SK-N-SH (cell line): ENCODE results near the gene HAO2. TPM values are rescaled to one million over a fixed set of nuclear protein-coding genes. Genes with fewer than 3 reads are reported as not detected.

Experiments
- CTCF ChIA-PET: fragments of 300-600, 350-600 bp; formaldehyde crosslinking; extraction: SDS; loops from one replicate; lab custom pipeline; 2021; lab: Yijun Ruan, JAX
- POLR2A ChIA-PET: fragments of 350-600 bp; sonication (Branson Sonifier 250); formaldehyde crosslinking; extraction: SDS; loops from one replicate; lab custom pipeline; 2020; ENCODE audit warnings: antibody characterized with exemption, inconsistent platforms; lab: Yijun Ruan, JAX
- DNase-seq: peaks from one replicate; pipeline ENCODE4 v3.0.0; 2012
- H2AFZ ChIP-seq: fragments of 200-600 bp; sonication (generic); 2 replicates; pipeline ENCODE4 v1.8.1; 2016; ENCODE audit warnings: antibody characterized with exemption, mild to moderate bottlenecking, low read depth
- H3F3A ChIP-seq: fragments of 200-600 bp; sonication (generic); replicated peaks from 2 replicates; pipeline ENCODE3; 2016; ENCODE audit warnings: antibody characterized with exemption, mild to moderate bottlenecking; ENCODE audit not compliant: insufficient read depth
- H3K27ac ChIP-seq, 2 experiments: fragments of 200-500 bp in 1 of 2; fragments of 200-600 bp in 1 of 2; sonication (Bioruptor generic) in 1 of 2; sonication (generic), shearing (Covaris generic) in 1 of 2; 2 replicates each; pipeline versions ENCODE4 v1.5.1 to v1.6.1; 2014 to 2016; ENCODE audit warnings: low read depth in 2 of 2, inconsistent platforms in 1 of 2, low read length in 1 of 2, mild to moderate bottlenecking in 1 of 2, mixed read lengths in 1 of 2
- H3K27me3 ChIP-seq: fragments of 200-600 bp; sonication (generic), shearing (Covaris generic); 2 replicates; pipeline ENCODE4 v1.6.1; 2016; ENCODE audit warnings: mixed run types; ENCODE audit not compliant: insufficient read depth
- H3K36me3 ChIP-seq, 2 experiments: fragments of 200-500 bp in 1 of 2; fragments of 200-600 bp in 1 of 2; sonication (Bioruptor generic) in 1 of 2; sonication (generic) in 1 of 2; replicated peaks in 1 of 2; 2 replicates each; pipeline versions ENCODE3 to v1.5.1; 2014 to 2016; ENCODE audit warnings: low read length in 1 of 2, mild to moderate bottlenecking in 1 of 2; ENCODE audit not compliant: insufficient read depth in 2 of 2, control insufficient read depth in 1 of 2
- H3K4me1 ChIP-seq, 2 experiments: fragments of 200-500 bp in 1 of 2; fragments of 200-600 bp in 1 of 2; sonication (Bioruptor generic) in 1 of 2; sonication (generic), shearing (Covaris generic) in 1 of 2; 2 replicates each; pipeline versions ENCODE4 v1.5.1 to v1.6.1; 2014 to 2016; ENCODE audit warnings: low read depth in 1 of 2, low read length in 1 of 2, mixed run types in 1 of 2; ENCODE audit not compliant: insufficient read depth in 2 of 2, control insufficient read depth in 1 of 2
- H3K4me2 ChIP-seq: fragments of 200-600 bp; sonication (generic), shearing (Covaris generic); 2 replicates; pipeline ENCODE4 v1.6.1; 2017; ENCODE audit warnings: mixed run types
- H3K4me3 ChIP-seq, 2 experiments: fragments of 200-500 bp in 1 of 2; fragments of 200-600 bp in 1 of 2; sonication (Bioruptor generic) in 1 of 2; sonication (generic), shearing (Covaris generic) in 1 of 2; 2 replicates each; pipeline versions ENCODE4 v1.5.1 to v1.8.1; 2014 to 2016; ENCODE audit warnings: low read depth in 2 of 2, inconsistent platforms in 1 of 2, low read length in 1 of 2, mild to moderate bottlenecking in 1 of 2, mixed read lengths in 1 of 2, moderate library complexity in 1 of 2
- H3K79me2 ChIP-seq: fragments of 200-600 bp; sonication (generic); 2 replicates; pipeline ENCODE4 v1.8.1; 2017; ENCODE audit warnings: mild to moderate bottlenecking; ENCODE audit not compliant: insufficient read depth
- H3K9ac ChIP-seq: fragments of 200-600 bp; sonication (generic); 2 replicates; pipeline ENCODE4 v1.6.1; 2017; ENCODE audit warnings: mixed run types
- H3K9me2 ChIP-seq: fragments of 200-600 bp; sonication (generic); 2 replicates; pipeline ENCODE4 v1.6.1; 2017; ENCODE audit warnings: mixed run types
- H3K9me3 ChIP-seq: fragments of 200-600 bp; sonication (generic); 2 replicates; pipeline ENCODE4 v1.6.1; 2017; ENCODE audit warnings: mixed run types, mild to moderate bottlenecking, moderate library complexity
- H4K20me1 ChIP-seq: fragments of 200-600 bp; sonication (generic); 2 replicates; pipeline ENCODE4 v1.6.1; 2017; ENCODE audit warnings: mild to moderate bottlenecking, mixed run types; ENCODE audit not compliant: insufficient read depth
- CHD2 ChIP-seq: fragments of 150-350 bp; IDR thresholded peaks from 2 replicates; pipeline ENCODE4 v1.6.1; 2018; ENCODE audit warnings: low read length; ENCODE audit not compliant: partially characterized antibody
- EZH2phosphoT487 ChIP-seq: fragments of 200-600 bp; sonication (generic); IDR thresholded peaks from 2 replicates; pipeline ENCODE4 v1.6.1; 2017; ENCODE audit warnings: low read depth, mixed run types, mild to moderate bottlenecking, antibody characterized with exemption, moderate library complexity, borderline replicate concordance
- FOSL2 ChIP-seq: IDR thresholded peaks from 2 replicates; pipeline ENCODE4 v1.4.0; 2012; ENCODE audit warnings: low read depth, mild to moderate bottlenecking, moderate library complexity, borderline replicate concordance
- FOXJ3 ChIP-seq: sonication (generic); formaldehyde crosslinking; IDR thresholded peaks from 2 replicates; pipeline ENCODE4 v1.5.1; 2020; ENCODE audit warnings: mild to moderate bottlenecking, missing genetic modification reagents
- FOXM1 ChIP-seq: IDR thresholded peaks from 2 replicates; pipeline ENCODE4 v1.4.0; 2012; ENCODE audit warnings: low read depth, mild to moderate bottlenecking
- JUND ChIP-seq: IDR thresholded peaks from 2 replicates; pipeline ENCODE4 v1.4.0; 2012
- MAX ChIP-seq: IDR thresholded peaks from 2 replicates; pipeline ENCODE4 v1.4.0; 2012; ENCODE audit warnings: low read depth
- MXI1 ChIP-seq: IDR thresholded peaks from 2 replicates; pipeline ENCODE4 v1.6.1; 2012; ENCODE audit warnings: mild to moderate bottlenecking, low read depth, low read length, improper control_type of control experiment
- PBX3 ChIP-seq: IDR thresholded peaks from 2 replicates; pipeline ENCODE4; 2012
- REST ChIP-seq: IDR thresholded peaks from 2 replicates; pipeline ENCODE4 v1.6.1; 2012; ENCODE audit warnings: mild to moderate bottlenecking, low read depth, low read length, moderate library complexity
- RFX5 ChIP-seq: IDR thresholded peaks from 2 replicates; pipeline ENCODE4 v1.6.1; 2012; ENCODE audit warnings: mild to moderate bottlenecking, improper control_type of control experiment, low read length
- RXRA ChIP-seq: IDR thresholded peaks from 2 replicates; pipeline ENCODE4 v1.4.0; 2012; ENCODE audit warnings: low read depth, mild to moderate bottlenecking, borderline replicate concordance
- TAF1 ChIP-seq: IDR thresholded peaks from 2 replicates; pipeline ENCODE4 v1.6.1; 2012; ENCODE audit warnings: low read depth, mild to moderate bottlenecking, low read length, moderate library complexity, borderline replicate concordance
- TCF12 ChIP-seq: IDR thresholded peaks from 2 replicates; pipeline ENCODE4 v1.4.0; 2012
- TEAD4 ChIP-seq: IDR thresholded peaks from 2 replicates; pipeline ENCODE4 v1.4.0; 2012; ENCODE audit warnings: mild to moderate bottlenecking, borderline replicate concordance; ENCODE audit not compliant: insufficient read depth
- USF2 ChIP-seq: fragments of 150-350 bp; IDR thresholded peaks from 2 replicates; pipeline ENCODE4 v1.6.1; 2017; ENCODE audit warnings: antibody characterized with exemption, low read length, low read depth, borderline replicate concordance
- ZBTB33 ChIP-seq: IDR thresholded peaks from 2 replicates; pipeline ENCODE4 v1.4.0; 2012; ENCODE audit warnings: low read depth, borderline replicate concordance
- WGBS: methylation state at CpG from one replicate; pipeline ENCODE4 v1.1.6; 2017; ENCODE audit warnings: low lambda C conversion rate; 5-methylcytosine and 5-hydroxymethylcytosine counted together
- polyA plus RNA-seq, 3 experiments: library from polyadenylated mRNA; depleted of rRNA; stranded (reverse); fragments of >200 nt; gene quantifications; 2 replicates each; pipeline ENCODE4 v1.2.3, GENCODE V29; 2012

HAO2 gene
- polyA plus RNA-seq, 1 of the 3 experiments (the other 2 are of a cell fraction): not detected

GRCh38 chr1:119370748-119371147 lies 2.2 kb downstream of the HAO2 start:
- Histone ChIP-seq H3K79me2 (no peaks in the 10 kb centered on the region), H3K4me2 (no peak overlapping the region), H3K36me3 (no peaks in the 10 kb centered on the region), H3K27ac (no peak overlapping the region), H3K4me1 (no peaks in the 10 kb centered on the region; a peak in 1 of 4 replicates), H2AFZ (no peak overlapping the region), H3K27me3 (peaks cover 15% of the 10 kb centered on the region), H3K9me2 (no peaks in the 10 kb centered on the region), H3K4me3 (no peak overlapping the region), H3K9me3 (no peaks in the 10 kb centered on the region), H3F3A (no peaks in the 10 kb centered on the region), H3K9ac (no peak overlapping the region), H4K20me1 (no peaks in the 10 kb centered on the region)
- TF ChIP-seq TEAD4: no peak
- no peak for TF ChIP-seq ZBTB33
- TF ChIP-seq RFX5: no peak
- TF ChIP-seq REST: no peak
- TF ChIP-seq EZH2phosphoT487: no peak
- no peak for TF ChIP-seq FOXM1
- no peak for TF ChIP-seq RXRA
- TF ChIP-seq FOXJ3 (CRISPR knock-in tag): no peak
- no peak for TF ChIP-seq PBX3
- no peak for TF ChIP-seq FOSL2
- TF ChIP-seq MAX: no peak
- TF ChIP-seq CHD2: no peak
- no peak for TF ChIP-seq TAF1
- TF ChIP-seq USF2: no peak
- no peak for TF ChIP-seq JUND
- no peak for TF ChIP-seq MXI1
- TF ChIP-seq TCF12: no peak
- 9% methylated on average over 2 of the region's 2 CpGs for WGBS
- ChIA-PET CTCF (no interaction called here), POLR2A (no interaction called here)
- no peak for DNase-seq
